GM19467 (cell line): ENCODE results near the gene SELENOV.

Source experiments
- ATAC-seq: cut with Tn5 transposase; IDR thresholded peaks from one replicate; pipeline ENCODE4 v1.9.1; 2021; ENCODE audit warnings: mild to moderate bottlenecking, moderate library complexity; ENCODE audit not compliant: unreplicated experiment

SELENOV gene

DNA sequence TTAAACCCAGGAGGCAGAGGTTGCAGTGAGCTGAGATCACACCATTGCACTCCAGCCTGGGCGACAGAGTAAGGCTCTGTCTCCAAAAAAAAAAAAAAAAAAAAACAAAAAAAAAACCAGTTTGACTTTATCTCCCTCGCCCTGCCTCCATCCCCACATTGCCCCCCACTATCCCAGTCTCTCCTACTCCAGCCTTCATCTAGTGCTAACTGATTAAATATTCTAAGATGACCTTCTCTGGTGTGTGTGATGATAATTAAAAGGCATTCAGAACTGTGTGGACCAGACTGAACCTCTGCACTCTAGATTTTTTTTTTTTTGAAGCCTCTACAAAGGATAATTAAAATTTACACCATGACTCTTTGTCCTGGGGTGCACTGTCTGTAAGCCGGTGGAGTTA is 22.2 kb upstream of the SELENOV start:
- ATAC-seq = no peak

DNA sequence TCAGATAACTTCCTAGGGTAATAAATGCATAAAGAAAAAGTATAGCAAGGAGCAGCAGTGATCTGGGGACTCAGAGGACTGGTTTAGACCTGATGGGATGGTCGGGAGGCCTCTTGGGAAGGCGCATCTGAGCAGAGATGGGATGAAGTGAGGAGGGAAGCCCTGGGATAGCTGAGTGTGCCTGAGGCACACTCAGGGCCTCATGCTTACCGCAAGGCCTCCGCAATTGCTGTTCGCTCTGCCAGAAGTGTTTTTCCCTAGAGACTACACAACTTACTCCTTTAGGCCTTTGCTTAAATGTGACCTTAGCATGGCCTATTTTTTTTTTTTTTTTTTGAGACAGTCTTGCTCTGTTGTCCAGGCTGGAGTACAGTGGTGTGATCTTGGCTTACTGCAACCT is 20.3 kb upstream of the SELENOV start:
- no peak for ATAC-seq

DNA sequence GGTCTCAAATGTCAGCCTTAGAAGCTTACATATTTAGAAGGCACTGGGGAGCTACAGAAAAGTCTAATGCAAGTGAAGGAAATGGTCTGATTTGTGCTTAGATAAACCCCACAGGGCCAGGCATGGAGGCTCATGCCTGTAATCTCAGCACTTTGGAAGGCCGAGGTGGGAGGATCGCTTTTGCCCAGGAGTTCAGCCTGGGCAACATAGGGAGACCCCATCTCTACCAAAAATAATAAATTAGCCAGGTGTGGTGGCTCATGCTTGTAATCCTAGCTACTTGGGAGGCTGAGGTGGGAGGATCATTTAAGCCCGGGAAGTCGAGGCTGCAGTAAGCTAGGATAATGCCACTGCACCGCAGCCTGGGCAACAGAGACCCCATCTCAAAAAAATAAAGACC is 18.9 kb upstream of the SELENOV start:
- no peak for ATAC-seq

DNA sequence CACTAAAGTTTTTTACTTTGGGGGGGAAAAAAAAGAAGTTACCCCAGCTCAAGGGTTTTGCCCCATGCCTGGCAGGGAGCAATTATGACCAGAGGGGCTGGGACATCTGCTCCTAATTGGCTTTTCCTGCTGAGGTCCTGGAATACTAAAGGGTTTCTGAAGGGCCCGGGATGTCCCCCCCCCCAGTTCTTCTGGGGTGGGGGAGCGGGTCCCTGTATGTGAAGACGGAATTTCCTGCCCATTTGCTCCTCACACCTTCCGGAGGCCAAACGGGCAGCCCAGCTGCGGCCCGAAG is 17.3 kb upstream of the SELENOV start:
- no peak for ATAC-seq

DNA sequence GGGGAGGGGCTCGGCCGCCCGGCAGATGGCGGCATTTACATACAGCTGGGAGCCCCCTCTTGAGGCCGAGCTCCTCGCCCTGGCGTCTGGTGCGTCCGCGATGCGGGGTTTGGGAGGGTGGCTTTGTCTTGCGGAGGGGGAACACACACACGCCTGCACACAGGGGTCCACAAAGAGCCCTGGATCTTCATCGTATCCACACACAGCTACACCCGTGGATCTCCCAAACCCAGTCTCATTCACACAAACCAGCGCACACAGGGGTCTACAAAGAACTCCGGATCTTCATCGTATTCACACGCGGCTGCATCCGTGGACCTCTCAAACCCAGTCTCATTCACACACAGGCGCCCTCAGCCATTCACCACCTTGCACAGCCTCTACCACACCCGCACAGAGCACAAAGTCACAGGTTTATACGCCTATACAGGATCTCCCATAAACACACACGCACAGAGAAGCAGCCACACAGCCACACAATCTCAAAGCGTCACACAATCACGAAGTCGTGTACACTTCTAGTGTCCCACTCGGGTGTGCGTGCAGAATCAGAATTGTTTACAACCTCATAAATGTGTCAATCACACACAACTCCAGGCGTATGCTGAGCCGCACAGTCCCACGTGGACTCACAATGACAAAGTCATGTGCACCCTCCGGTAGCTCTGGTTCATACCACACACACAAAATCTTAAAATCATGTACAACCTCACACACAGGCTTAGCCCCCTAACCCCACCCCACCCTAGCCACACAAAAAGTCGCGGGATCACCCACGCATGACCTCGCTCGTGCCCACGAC is 16.7 kb upstream of the SELENOV start:
- no peak for ATAC-seq

DNA sequence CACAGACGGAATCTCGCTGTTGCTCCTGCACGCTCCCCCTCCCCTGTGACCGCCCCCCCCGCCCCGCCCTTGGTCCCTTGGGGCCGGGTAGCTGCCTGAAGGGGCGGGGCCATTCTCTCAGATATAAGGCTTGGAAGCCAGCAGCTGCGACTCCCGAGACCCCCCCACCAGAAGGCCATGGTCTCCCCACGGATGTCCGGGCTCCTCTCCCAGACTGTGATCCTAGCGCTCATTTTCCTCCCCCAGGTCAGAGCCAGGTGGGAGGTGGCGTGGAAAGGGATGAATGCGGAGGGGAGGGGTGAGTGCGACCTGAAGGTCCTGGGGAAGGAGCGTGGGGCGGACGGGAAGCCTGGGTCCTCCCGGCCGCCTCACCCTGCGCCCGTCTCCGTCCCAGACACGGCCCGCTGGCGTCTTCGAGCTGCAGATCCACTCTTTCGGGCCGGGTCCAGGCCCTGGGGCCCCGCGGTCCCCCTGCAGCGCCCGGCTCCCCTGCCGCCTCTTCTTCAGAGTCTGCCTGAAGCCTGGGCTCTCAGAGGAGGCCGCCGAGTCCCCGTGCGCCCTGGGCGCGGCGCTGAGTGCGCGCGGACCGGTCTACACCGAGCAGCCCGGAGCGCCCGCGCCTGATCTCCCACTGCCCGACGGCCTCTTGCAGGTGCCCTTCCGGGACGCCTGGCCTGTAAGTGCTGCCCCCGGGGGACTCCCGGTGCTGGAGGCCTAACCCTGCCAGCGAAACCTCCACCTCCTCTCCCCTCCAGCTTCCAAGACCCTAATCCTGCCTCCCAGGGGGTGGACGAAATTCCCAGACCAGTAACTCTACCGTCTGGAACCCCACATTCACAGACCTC is 15.9 kb upstream of the SELENOV start, which contains the start of gene DLL3:
TSS of gene DLL3 (plus strand) at position 150 of the 845 bp plus-strand sequence. CDS start at position 178, 28 bp downstream.
- no peak for ATAC-seq

DNA sequence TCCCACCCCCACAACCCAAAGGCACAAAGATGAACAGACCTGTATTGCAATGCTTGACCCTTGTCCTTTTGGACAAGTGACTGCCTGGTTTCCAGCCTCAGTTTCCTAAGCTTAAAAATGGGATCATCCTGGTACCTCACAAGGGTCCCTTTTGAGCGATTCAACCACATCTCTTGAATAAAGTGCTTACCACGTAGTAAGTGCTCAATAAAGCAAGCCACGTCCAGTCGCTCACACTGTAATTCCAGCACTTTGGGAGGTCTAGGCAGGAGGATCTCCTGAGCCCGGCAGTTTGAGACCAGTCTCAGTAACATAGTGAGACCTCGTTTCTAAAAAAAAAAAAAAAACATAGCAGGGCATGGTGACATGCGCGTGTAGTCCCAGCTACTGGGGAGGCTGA is 15.0 kb upstream of the SELENOV start:
- ATAC-seq = no peak

DNA sequence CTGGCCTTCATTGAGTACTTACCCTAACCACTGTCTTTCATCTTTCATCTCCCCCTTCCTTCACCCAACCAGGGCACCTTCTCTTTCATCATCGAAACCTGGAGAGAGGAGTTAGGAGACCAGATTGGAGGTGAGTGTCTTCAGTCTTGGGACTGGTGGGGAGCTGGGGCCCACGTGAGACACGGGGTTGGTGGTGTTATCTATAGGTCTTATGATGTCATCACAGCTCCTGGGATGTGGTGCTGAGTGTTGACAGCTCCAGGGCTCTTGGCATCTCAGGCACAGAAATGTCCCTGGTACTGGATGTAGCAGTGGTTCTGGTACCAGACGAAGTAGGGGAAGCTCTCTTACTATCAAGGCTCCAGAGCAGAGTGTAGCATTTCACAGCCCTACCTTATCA is 14.4 kb upstream of the SELENOV start:
- ATAC-seq = no peak

DNA sequence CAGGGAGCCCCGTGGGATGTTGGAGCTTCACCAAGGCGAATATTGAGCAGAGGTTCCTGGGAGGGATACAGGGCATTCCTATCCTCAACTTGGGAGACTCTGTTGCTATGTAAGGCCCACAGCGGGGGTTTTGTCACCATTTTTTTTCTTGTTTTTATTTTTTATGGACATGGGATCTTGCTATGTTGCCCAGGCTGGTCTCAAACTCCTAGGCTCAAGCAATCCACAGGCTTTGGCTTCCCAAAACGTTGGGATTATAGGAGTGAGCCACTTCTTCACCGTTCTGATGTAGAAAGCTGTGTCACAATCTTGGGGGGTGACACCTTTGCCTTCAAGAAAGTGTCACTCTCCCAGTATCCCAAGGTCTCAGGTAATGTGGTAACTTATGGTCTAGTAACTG is 13.6 kb upstream of the SELENOV start:
- ATAC-seq = no peak

DNA sequence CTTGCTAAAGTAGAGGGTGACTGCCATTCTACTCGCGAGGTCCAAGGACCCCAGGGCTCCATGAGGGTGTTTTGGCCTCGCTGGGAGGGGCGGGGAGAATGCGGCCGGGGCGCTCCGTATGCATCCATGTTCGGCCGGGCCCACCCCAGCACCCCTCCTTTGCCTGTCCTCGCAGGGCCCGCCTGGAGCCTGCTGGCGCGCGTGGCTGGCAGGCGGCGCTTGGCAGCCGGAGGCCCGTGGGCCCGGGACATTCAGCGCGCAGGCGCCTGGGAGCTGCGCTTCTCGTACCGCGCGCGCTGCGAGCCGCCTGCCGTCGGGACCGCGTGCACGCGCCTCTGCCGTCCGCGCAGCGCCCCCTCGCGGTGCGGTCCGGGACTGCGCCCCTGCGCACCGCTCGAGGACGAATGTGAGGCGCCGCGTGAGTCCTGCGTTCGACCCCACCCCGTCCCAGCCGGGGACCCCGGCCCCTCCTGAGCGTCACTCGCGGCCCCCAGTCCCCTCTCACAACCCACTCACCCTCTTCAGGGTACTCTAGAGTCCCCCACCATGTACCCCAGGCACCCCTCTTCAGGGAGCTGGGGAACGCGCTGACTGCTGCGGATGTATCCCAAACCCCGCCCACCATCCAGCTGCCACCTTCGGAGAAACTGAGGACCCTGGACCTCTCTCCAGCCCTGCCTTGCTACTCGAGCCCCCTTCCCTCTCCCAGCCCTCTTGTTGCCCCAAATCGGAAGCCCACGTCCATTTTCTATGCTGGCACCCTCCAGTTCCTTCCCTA is 12.1 kb upstream of the SELENOV start:
- no peak for ATAC-seq

DNA sequence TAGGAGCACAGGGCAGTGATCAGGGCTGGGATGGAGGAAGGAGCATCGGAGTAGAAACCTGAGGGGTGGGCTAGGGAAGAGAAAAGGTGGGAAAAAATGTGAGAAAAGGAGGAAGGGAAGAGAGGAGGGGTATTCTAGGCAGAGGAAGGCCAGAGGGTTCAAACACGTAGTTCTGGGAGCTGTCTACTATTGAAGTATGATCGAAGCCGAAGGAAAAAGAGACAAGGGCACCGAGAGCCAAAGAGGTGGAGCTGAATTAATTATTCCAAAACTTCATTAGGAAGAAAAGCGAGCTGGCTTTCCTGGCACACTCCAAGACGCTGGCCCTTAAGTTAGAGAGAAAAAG is 8.4 kb upstream of the SELENOV start:
- ATAC-seq = no peak

DNA sequence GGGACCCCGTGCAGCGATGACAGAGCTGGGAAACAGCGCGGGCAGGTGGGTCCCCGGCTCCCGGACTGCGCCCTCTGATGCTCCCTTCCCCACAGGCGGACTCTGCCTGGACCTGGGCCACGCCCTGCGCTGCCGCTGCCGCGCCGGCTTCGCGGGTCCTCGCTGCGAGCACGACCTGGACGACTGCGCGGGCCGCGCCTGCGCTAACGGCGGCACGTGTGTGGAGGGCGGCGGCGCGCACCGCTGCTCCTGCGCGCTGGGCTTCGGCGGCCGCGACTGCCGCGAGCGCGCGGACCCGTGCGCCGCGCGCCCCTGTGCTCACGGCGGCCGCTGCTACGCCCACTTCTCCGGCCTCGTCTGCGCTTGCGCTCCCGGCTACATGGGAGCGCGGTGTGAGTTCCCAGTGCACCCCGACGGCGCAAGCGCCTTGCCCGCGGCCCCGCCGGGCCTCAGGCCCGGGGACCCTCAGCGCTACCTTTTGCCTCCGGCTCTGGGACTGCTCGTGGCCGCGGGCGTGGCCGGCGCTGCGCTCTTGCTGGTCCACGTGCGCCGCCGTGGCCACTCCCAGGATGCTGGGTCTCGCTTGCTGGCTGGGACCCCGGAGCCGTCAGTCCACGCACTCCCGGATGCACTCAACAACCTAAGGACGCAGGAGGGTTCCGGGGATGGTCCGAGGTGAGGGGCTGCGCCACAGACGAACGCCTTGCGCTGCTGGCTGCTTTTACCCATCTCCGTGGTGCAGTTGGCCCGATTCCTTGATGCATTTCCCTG is 7.8 kb upstream of the SELENOV start:
- ATAC-seq = no peak

DNA sequence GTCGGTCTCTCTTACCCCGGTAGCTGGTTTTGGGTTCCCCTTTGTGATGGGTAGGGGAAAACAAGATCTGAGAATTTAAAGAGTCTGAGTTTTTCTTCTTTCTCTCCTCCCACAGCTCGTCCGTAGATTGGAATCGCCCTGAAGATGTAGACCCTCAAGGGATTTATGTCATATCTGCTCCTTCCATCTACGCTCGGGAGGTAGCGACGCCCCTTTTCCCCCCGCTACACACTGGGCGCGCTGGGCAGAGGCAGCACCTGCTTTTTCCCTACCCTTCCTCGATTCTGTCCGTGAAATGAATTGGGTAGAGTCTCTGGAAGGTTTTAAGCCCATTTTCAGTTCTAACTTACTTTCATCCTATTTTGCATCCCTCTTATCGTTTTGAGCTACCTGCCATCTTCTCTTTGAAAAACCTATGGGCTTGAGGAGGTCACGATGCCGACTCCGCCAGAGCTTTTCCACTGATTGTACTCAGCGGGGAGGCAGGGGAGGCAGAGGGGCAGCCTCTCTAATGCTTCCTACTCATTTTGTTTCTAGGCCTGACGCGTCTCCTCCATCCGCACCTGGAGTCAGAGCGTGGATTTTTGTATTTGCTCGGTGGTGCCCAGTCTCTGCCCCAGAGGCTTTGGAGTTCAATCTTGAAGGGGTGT is 7.1 kb upstream of the SELENOV start:
- ATAC-seq = no peak

DNA sequence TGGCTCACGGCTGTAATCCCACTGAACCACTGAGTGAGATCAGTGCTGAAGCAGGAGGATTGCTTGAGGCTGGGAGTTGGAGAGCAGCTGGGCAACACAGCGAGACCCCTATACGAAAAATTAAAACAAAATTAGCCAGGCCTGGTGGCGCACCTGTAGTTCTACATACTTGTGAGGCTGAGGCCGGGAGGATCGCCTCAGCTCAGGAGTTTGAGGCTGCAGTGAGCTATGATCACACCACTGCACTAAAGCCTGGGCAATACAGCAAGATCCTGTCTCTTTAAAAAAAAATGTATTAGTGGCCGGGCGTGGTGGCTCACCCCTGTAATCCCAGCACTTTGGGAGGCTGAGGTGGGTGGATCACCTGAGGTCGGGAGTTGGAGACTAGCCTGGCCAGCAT is 6.3 kb upstream of the SELENOV start:
- no peak for ATAC-seq

DNA sequence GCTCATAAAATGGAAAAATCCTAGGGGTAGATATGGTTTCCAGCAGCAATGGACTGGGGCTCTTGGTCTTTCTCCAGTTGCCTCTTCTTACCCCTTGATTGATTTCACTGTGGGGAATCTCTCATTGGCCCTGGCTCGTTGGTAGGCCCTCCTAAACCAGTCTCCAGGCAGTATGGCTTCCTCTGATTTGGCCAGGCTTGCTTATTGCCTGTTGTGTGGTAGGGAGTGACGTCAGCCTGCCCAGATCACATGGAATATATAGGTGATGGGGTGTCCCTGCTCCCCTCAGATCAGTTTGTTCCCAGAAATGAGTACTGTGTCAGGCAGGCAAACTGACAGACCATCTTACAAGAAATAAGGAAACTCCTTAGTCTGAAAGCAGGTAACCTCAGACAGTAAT is 5.7 kb upstream of the SELENOV start:
- no peak for ATAC-seq

DNA sequence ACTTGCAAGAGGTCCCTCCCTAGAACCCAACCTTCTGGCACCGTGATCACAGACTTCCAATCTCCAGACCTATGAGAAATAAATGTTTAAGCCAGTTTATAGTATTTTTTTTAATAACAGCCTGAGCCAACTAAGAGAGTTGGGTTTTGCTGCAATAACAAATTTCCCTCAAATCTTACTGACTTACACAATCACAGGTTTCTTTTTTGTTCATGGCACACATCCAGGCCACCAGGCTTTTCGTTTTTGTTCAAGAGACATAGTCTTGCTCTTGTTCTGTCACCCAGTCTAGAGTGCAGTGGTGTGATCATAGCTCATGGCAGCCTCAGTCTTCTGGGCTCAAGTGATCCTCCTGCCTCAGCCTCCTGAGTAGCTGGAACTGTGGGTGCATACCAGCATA is 2.0 kb upstream of the SELENOV start:
- ATAC-seq = no peak

DNA sequence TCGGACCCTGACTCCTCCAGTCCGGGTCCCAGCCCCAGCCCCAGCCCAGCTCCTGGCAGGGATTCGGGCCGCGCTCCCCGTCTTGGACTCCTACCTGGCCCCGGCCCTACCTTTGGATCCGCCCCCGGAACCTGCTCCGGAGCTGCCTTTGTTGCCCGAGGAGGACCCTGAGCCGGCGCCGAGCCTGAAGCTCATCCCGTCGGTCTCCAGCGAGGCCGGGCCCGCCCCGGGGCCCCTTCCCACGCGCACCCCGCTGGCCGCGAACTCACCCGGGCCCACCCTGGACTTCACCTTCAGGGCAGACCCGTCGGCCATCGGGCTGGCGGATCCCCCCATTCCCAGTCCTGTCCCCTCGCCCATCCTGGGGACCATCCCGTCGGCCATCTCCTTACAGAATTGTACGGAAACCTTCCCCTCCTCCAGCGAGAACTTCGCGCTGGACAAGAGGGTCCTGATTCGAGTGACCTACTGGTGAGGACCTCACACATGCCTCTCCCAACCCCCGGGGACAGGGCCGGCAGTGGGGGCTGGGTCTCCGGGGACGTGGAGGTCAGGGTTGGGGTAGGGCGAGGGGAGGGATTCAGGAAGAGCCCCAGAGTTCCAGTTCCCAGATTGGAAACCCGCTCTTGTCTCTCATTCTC is 732 bp downstream of the SELENOV start:
- no peak for ATAC-seq

DNA sequence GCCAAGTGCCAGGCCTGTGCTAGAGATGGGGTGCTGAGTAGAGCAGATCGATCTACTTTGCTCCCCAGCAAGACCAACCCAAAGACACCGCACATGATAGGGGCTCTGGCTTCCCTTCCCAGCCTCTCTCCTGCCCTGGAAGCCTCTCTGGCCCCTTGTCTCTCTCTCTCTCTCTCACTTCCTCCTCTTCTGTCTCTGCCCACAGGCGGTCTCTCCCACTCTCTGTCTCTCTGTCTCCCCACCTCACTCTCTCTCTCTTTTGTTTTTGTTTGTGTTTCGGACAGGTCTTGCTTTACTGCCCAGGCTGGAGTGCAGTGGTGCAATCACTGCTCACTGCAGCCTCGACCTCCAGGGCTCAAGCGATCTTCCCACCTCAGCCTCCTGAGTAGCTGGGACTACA is 1.3 kb downstream of the SELENOV start:
- ATAC-seq = no peak

DNA sequence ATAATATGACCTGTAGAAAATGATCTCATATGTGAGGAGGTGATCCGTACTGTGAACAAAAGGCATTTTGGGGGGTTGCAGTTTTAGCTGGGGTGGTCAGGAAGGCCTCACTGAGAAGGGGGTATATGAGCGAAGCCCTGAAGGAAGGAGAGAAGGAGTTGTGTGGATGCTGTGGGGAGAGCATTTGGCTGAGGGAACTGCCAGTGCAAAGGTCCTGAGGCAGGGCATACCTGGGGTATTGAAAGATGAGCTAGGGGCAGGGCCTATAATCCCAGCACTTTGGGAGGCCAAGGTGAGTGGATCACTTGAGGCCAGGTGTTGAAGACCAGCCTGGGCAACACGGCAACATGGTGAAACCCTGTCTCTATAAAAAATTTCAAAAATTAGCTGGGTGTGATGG is 2.5 kb downstream of the SELENOV start:
- ATAC-seq = no peak

DNA sequence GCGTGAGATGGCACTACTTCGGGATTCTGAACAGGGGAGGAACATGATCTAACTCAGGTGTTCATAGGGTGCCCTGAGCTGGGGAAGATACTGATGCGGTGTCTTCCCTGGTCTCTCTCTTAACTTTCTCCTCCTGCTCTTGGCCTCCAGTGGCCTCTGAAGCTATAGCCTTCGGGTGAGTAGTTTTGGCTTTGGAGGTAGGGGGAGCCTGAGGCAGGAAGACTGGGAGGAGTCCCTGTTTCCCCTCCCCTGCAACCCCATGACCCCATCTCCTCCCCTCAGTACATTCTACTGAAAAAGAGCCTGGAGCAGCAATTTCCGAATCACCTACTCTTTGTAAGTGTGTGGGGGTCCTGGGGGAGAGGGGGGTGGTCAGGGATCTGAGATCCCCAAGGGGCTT is 3.5 kb downstream of the SELENOV start:
- no peak for ATAC-seq
